Measurements from ENCODE around the gene ZFR2. TPM values are rescaled to one million over a fixed set of nuclear protein-coding genes. Genes with fewer than 3 reads are reported as not detected.

The ZFR2 gene
- total RNA-seq, 6 experiments from 2014 or later: not detected

GRCh38 chr19:3800996-3801395, 67.8 kb downstream of the ZFR2 start:
- no peak for DNase-seq
- Mint-ChIP-seq H3K4me3 (no peak overlapping the region), H3K27me3 (ENCODE audit: insufficient read depth) (peaks cover 36% of the 10 kb centered on the region), H3K4me1 (ENCODE audit: low read depth) (no peaks in the 10 kb centered on the region), H3K9me3 (peaks cover 8% of the 10 kb centered on the region), H3K27ac (no peak overlapping the region), H3K36me3 (ENCODE audit: low read depth) (peaks cover 6% of the 10 kb centered on the region; the same call in 1 of the 2 replicates)
- TF ChIP-seq CTCF (IDR thresholded peaks at IDR 0.05): no peak

- no peak for TF ChIP-seq CTCF (IDR thresholded peaks at IDR 0.05)
- Mint-ChIP-seq H3K36me3 (ENCODE audit: low read depth) (peaks cover 6% of the 10 kb centered on the region; the same call in 1 of the 2 replicates), H3K27ac (no peak overlapping the region), H3K4me1 (ENCODE audit: low read depth) (no peaks in the 10 kb centered on the region), H3K27me3 (ENCODE audit: insufficient read depth) (peaks cover 34% of the 10 kb centered on the region), H3K4me3 (no peak overlapping the region), H3K9me3 (peaks cover 8% of the 10 kb centered on the region)
- no peak for DNase-seq
Observed at GRCh38 chr19:3798137-3798536, 70.7 kb downstream of the ZFR2 start.

- peaks cover 6% of the 10 kb centered on the region; the same call in 1 of the 2 replicates for H3K36me3 Mint-ChIP-seq (ENCODE audit: low read depth)
- no peak for DNase-seq
- no peak overlapping the region for H3K27ac Mint-ChIP-seq
- peaks cover 12% of the 10 kb centered on the region for H3K9me3 Mint-ChIP-seq
- H3K27me3 Mint-ChIP-seq (ENCODE audit: insufficient read depth): peaks cover 26% of the 10 kb centered on the region
- no peak for TF ChIP-seq CTCF (IDR thresholded peaks at IDR 0.05)
- H3K4me1 Mint-ChIP-seq (ENCODE audit: low read depth): no peaks in the 10 kb centered on the region
- no peak overlapping the region for H3K4me3 Mint-ChIP-seq
Observed at GRCh38 chr19:3796358-3796757, 72.5 kb downstream of the ZFR2 start.

- H3K4me3 Mint-ChIP-seq: no peak overlapping the region
- H3K27me3 Mint-ChIP-seq (ENCODE audit: insufficient read depth): peaks cover 26% of the 10 kb centered on the region
Observed at GRCh38 chr19:3793799-3794198, 75.0 kb downstream of the ZFR2 start.

GRCh38 chr19:3792114-3792513, 76.7 kb downstream of the ZFR2 start:
- Mint-ChIP-seq H3K9me3 (peaks cover 21% of the 10 kb centered on the region), H3K36me3 (ENCODE audit: low read depth) (peaks cover 6% of the 10 kb centered on the region; the same call in 1 of the 2 replicates)

More at GRCh38 chr19:3793799-3794198, 75.0 kb downstream of the ZFR2 start:
- no peak for TF ChIP-seq CTCF (IDR thresholded peaks at IDR 0.05)
- peaks cover 6% of the 10 kb centered on the region; the same call in 1 of the 2 replicates for H3K36me3 Mint-ChIP-seq (ENCODE audit: low read depth)
- H3K4me1 Mint-ChIP-seq (ENCODE audit: low read depth): no peaks in the 10 kb centered on the region
- H3K27ac Mint-ChIP-seq: no peak overlapping the region
- H3K9me3 Mint-ChIP-seq: peaks cover 21% of the 10 kb centered on the region
- no peak for DNase-seq

More at GRCh38 chr19:3792114-3792513, 76.7 kb downstream of the ZFR2 start:
- H3K27me3 Mint-ChIP-seq (ENCODE audit: insufficient read depth): peaks cover 24% of the 10 kb centered on the region
- TF ChIP-seq CTCF (IDR thresholded peaks at IDR 0.05): no peak
- no peak for DNase-seq
- H3K27ac Mint-ChIP-seq: no peak overlapping the region
- H3K4me1 Mint-ChIP-seq (ENCODE audit: low read depth): no peaks in the 10 kb centered on the region
- no peak overlapping the region for H3K4me3 Mint-ChIP-seq
